Measurements from ENCODE around the gene FKBP11. TPM values are rescaled to one million over a fixed set of nuclear protein-coding genes. Genes with fewer than 3 reads are reported as not detected.
A peak's percentile ranks its signal among the peaks of the same experiment; 100 is the strongest.

FKBP11 gene
- total and polyA plus RNA-seq, 5 donors from 2014 or later, result 55.6 to 79.7 (median 74.3) TPM

GRCh38 chr12:48952691-48953090, 27.4 kb upstream of the FKBP11 start:
- no peaks in the 10 kb centered on the region for H3K27me3 ChIP-seq (ENCODE audit: control insufficient read depth, insufficient read depth, low read length)
- no peak overlapping the region for H3K27ac ChIP-seq (ENCODE audit: insufficient read depth, low read length, poor library complexity, severe bottlenecking)
- Mint-ChIP-seq H3K36me3 (peaks cover 11% of the 10 kb centered on the region), H3K4me1 (peaks cover 19 to 63% (median 36%) of the 10 kb centered on the region in 4 donors), H3K27me3 (no peaks in the 10 kb centered on the region), H3K9me3 (no peaks in the 10 kb centered on the region), H3K4me3 (no peak overlapping the region), H3K27ac (peak overlapping the region in 1 of 3 donors; percentile 48)
- DNase-seq, result no peak
- peaks cover 2% of the 10 kb centered on the region for H3K36me3 ChIP-seq (ENCODE audit: control insufficient read depth, insufficient read depth, low read length)
- H3K9me3 ChIP-seq (ENCODE audit: control insufficient read depth in 2 of 2, low read length in 2 of 2), result no peaks in the 10 kb centered on the region
- H3K4me1 ChIP-seq (ENCODE audit: control insufficient read depth, insufficient read depth, low read length, poor library complexity, severe bottlenecking), result peaks cover 22% of the 10 kb centered on the region
- no peak for ATAC-seq (ENCODE audit: low read depth in 2 of 2)
- H3K4me3 ChIP-seq (ENCODE audit: low read depth, low read length), result no peak overlapping the region

DNA sequence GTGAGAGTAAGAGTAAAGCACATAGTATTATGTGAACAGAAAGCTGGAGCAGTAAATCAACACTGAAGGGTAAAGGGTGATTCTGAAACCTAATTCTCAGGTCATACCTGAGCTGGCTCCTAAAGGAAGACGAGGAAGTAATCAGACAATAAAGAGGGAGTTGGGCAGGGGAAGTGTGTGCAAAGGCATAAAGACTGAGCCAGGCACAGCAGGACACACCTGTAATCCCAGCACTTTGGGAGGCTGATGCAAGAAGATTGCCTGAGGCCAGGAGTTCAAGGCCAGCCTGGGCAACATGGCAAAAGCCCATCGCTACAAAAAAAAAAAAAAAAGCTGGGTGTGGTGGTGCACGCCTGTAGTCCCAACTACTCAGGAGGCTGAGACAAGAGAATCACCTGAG, 22.4 kb upstream of the FKBP11 start:
- H3K4me1 Mint-ChIP-seq, result peaks cover 14 to 46% (median 24%) of the 10 kb centered on the region in 4 donors
- Histone ChIP-seq H3K27ac (ENCODE audit: insufficient read depth, low read length, poor library complexity, severe bottlenecking) (no peak overlapping the region), H3K36me3 (ENCODE audit: control insufficient read depth, insufficient read depth, low read length) (no peaks in the 10 kb centered on the region), H3K4me3 (ENCODE audit: low read depth, low read length) (no peak overlapping the region), H3K9me3 (ENCODE audit: control insufficient read depth in 2 of 2, low read length in 2 of 2) (no peaks in the 10 kb centered on the region), H3K27me3 (ENCODE audit: control insufficient read depth, insufficient read depth, low read length) (no peaks in the 10 kb centered on the region), H3K4me1 (ENCODE audit: control insufficient read depth, insufficient read depth, low read length, poor library complexity, severe bottlenecking) (no peaks in the 10 kb centered on the region)
- H3K9me3 Mint-ChIP-seq, result no peaks in the 10 kb centered on the region
- peaks cover 17% of the 10 kb centered on the region for H3K36me3 Mint-ChIP-seq
- ATAC-seq (ENCODE audit: low read depth in 2 of 2) (no peak), DNase-seq (no peak)
- no peaks in the 10 kb centered on the region for H3K27me3 Mint-ChIP-seq
- peak overlapping the region in 1 of 4 donors; percentile 55 for H3K4me3 Mint-ChIP-seq
- H3K27ac Mint-ChIP-seq, result no peak overlapping the region

DNA sequence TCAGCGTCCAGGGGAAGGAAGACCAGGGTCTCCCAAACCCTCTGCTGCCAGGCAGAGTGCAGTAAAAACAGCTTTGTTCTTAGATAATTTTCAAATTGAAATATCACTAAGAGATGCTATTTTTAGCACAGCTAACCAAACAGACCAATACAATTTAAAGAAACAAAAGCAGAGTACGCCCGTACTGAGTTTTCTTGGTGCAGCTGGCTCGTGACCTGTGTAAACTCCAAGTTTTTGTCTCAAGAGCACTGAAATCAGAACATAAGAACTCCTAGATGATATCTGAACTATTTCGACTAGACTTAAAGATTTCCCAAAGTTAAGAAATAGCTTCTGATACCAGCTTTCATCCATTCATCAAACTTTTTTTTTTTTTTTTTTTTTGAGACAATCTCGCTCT, 21.7 kb upstream of the FKBP11 start:
- H3K27me3 Mint-ChIP-seq, result no peaks in the 10 kb centered on the region
- Histone ChIP-seq H3K4me1 (ENCODE audit: control insufficient read depth, insufficient read depth, low read length, poor library complexity, severe bottlenecking) (no peaks in the 10 kb centered on the region), H3K4me3 (ENCODE audit: low read depth, low read length) (no peak overlapping the region), H3K27ac (ENCODE audit: insufficient read depth, low read length, poor library complexity, severe bottlenecking) (no peak overlapping the region), H3K36me3 (ENCODE audit: control insufficient read depth, insufficient read depth, low read length) (no peaks in the 10 kb centered on the region), H3K27me3 (ENCODE audit: control insufficient read depth, insufficient read depth, low read length) (no peaks in the 10 kb centered on the region), H3K9me3 (ENCODE audit: control insufficient read depth in 2 of 2, low read length in 2 of 2) (no peaks in the 10 kb centered on the region)
- peaks cover 22% of the 10 kb centered on the region for H3K36me3 Mint-ChIP-seq
- H3K4me1 Mint-ChIP-seq, result peaks cover 14 to 42% (median 26%) of the 10 kb centered on the region in 4 donors
- no peak overlapping the region for H3K4me3 Mint-ChIP-seq
- no peak for DNase-seq
- no peak for ATAC-seq (ENCODE audit: low read depth in 2 of 2)
- H3K9me3 Mint-ChIP-seq, result no peaks in the 10 kb centered on the region
- H3K27ac Mint-ChIP-seq, result peak overlapping the region in 1 of 3 donors; percentile 1

DNA sequence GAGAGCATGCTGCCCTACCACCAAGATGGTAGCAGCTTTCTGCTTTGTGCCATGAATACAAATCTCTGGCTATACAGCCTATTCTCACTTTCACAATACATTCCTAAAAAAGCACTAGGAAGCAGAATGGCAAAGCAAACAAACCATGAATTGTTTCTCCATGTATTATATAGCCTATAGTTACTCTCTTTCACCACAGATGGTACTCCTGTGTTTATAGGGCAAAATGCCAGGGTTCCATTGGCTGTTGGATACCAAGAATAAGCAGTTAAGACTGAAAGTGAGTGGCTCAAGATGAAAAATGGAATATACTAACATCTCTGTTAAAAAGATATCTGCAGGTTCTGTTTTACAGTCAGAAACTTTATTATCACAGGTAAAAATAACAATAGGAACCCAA, 20.9 kb upstream of the FKBP11 start:
- peak overlapping the region in 1 of 3 donors; percentile 1 for H3K27ac Mint-ChIP-seq
- no peaks in the 10 kb centered on the region for H3K9me3 Mint-ChIP-seq
- H3K27me3 Mint-ChIP-seq, result no peaks in the 10 kb centered on the region
- Histone ChIP-seq H3K27ac (ENCODE audit: insufficient read depth, low read length, poor library complexity, severe bottlenecking) (no peak overlapping the region), H3K4me1 (ENCODE audit: control insufficient read depth, insufficient read depth, low read length, poor library complexity, severe bottlenecking) (no peaks in the 10 kb centered on the region), H3K4me3 (ENCODE audit: low read depth, low read length) (no peak overlapping the region), H3K36me3 (ENCODE audit: control insufficient read depth, insufficient read depth, low read length) (peaks cover 3% of the 10 kb centered on the region), H3K27me3 (ENCODE audit: control insufficient read depth, insufficient read depth, low read length) (no peaks in the 10 kb centered on the region), H3K9me3 (ENCODE audit: control insufficient read depth in 2 of 2, low read length in 2 of 2) (no peaks in the 10 kb centered on the region)
- no peak overlapping the region for H3K4me3 Mint-ChIP-seq
- DNase-seq, result no peak
- H3K4me1 Mint-ChIP-seq, result peaks cover 14 to 41% (median 26%) of the 10 kb centered on the region in 4 donors
- peaks cover 22% of the 10 kb centered on the region for H3K36me3 Mint-ChIP-seq
- no peak for ATAC-seq (ENCODE audit: low read depth in 2 of 2)

DNA sequence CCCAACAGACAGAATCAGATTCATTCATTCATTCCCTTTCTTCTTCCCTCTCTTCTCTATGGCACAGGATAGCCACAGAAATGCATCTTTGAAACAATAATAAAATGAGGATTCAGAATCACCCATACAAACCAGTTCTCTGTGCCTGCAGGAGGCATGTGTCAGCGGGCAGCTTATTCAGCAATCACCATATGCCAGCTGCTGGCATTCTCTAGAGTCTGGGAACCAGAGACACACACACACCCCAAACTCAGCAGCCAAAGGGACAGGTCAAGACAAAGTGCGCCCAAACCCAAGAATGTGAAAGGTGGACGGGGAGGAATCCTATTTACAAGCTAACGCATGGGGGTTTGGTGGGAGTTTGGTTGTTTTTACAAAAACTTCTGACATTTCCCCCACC, 17.9 kb upstream of the FKBP11 start:
- Histone ChIP-seq H3K27me3 (ENCODE audit: control insufficient read depth, insufficient read depth, low read length) (no peaks in the 10 kb centered on the region), H3K9me3 (ENCODE audit: control insufficient read depth in 2 of 2, low read length in 2 of 2) (no peaks in the 10 kb centered on the region), H3K36me3 (ENCODE audit: control insufficient read depth, insufficient read depth, low read length) (peaks cover 29% of the 10 kb centered on the region), H3K27ac (ENCODE audit: insufficient read depth, low read length, poor library complexity, severe bottlenecking) (no peak overlapping the region), H3K4me1 (ENCODE audit: control insufficient read depth, insufficient read depth, low read length, poor library complexity, severe bottlenecking) (no peaks in the 10 kb centered on the region), H3K4me3 (ENCODE audit: low read depth, low read length) (no peak overlapping the region)
- Mint-ChIP-seq H3K27me3 (no peaks in the 10 kb centered on the region), H3K9me3 (no peaks in the 10 kb centered on the region), H3K36me3 (peaks cover 37% of the 10 kb centered on the region), H3K27ac (peak overlapping the region in 1 of 3 donors; percentile 37), H3K4me1 (peaks cover 14 to 30% (median 22%) of the 10 kb centered on the region in 4 donors), H3K4me3 (no peak overlapping the region)
- ATAC-seq (ENCODE audit: low read depth in 2 of 2), result no peak
- no peak for DNase-seq

DNA sequence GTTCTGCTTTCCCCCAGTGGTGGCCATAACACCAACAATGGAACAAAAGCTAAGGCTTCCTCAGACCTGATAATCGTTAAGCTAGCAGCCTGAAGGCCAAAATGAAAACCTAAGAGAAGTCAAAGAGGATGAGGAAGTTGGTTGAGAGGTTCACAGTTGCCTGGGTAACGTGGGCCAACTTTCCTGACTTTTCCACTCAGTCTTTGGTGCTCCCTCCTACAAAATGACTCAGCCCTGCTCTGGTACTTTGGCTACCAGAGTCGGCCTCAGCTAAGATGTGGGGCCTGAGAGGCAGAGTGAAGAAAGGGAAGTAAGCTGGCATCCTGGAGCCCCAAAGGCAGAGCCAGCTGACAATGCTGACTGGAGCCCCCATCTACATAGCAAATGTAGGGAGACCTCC, 14.9 kb upstream of the FKBP11 start:
- no peaks in the 10 kb centered on the region for H3K9me3 ChIP-seq (ENCODE audit: control insufficient read depth in 2 of 2, low read length in 2 of 2)
- no peaks in the 10 kb centered on the region for H3K4me1 ChIP-seq (ENCODE audit: control insufficient read depth, insufficient read depth, low read length, poor library complexity, severe bottlenecking)
- DNase-seq, result no peak
- H3K4me1 Mint-ChIP-seq, result peaks cover 0 to 22% (median 17%) of the 10 kb centered on the region in 4 donors
- H3K4me3 ChIP-seq (ENCODE audit: low read depth, low read length), result no peak overlapping the region
- no peak for ATAC-seq (ENCODE audit: low read depth in 2 of 2)
- H3K27ac Mint-ChIP-seq, result peak overlapping the region in 1 of 3 donors; percentile 14
- H3K4me3 Mint-ChIP-seq, result no peak overlapping the region
- H3K36me3 ChIP-seq (ENCODE audit: control insufficient read depth, insufficient read depth, low read length), result peaks cover 37% of the 10 kb centered on the region
- H3K9me3 Mint-ChIP-seq, result peaks cover 0 to 3% (median 0%) of the 10 kb centered on the region in 7 donors
- peaks cover 36% of the 10 kb centered on the region for H3K36me3 Mint-ChIP-seq
- no peaks in the 10 kb centered on the region for H3K27me3 Mint-ChIP-seq
- H3K27ac ChIP-seq (ENCODE audit: insufficient read depth, low read length, poor library complexity, severe bottlenecking), result no peak overlapping the region
- H3K27me3 ChIP-seq (ENCODE audit: control insufficient read depth, insufficient read depth, low read length), result no peaks in the 10 kb centered on the region

- H3K36me3 Mint-ChIP-seq, result peaks cover 36% of the 10 kb centered on the region
- DNase-seq (no peak), ATAC-seq (ENCODE audit: low read depth in 2 of 2) (no peak)
- Histone ChIP-seq H3K27ac (ENCODE audit: insufficient read depth, low read length, poor library complexity, severe bottlenecking) (no peak overlapping the region), H3K36me3 (ENCODE audit: control insufficient read depth, insufficient read depth, low read length) (peaks cover 37% of the 10 kb centered on the region), H3K27me3 (ENCODE audit: control insufficient read depth, insufficient read depth, low read length) (no peaks in the 10 kb centered on the region), H3K9me3 (ENCODE audit: control insufficient read depth in 2 of 2, low read length in 2 of 2) (no peaks in the 10 kb centered on the region), H3K4me1 (ENCODE audit: control insufficient read depth, insufficient read depth, low read length, poor library complexity, severe bottlenecking) (peaks cover 7% of the 10 kb centered on the region), H3K4me3 (ENCODE audit: low read depth, low read length) (no peak overlapping the region)
- no peak overlapping the region for H3K27ac Mint-ChIP-seq
- H3K4me1 Mint-ChIP-seq, result peaks cover 13 to 26% (median 19%) of the 10 kb centered on the region in 4 donors
- H3K9me3 Mint-ChIP-seq, result peaks cover 0 to 3% (median 0%) of the 10 kb centered on the region in 7 donors
- no peaks in the 10 kb centered on the region for H3K27me3 Mint-ChIP-seq
- H3K4me3 Mint-ChIP-seq, result no peak overlapping the region
Observed at GRCh38 chr12:48938805-48939204, 13.5 kb upstream of the FKBP11 start.

DNA sequence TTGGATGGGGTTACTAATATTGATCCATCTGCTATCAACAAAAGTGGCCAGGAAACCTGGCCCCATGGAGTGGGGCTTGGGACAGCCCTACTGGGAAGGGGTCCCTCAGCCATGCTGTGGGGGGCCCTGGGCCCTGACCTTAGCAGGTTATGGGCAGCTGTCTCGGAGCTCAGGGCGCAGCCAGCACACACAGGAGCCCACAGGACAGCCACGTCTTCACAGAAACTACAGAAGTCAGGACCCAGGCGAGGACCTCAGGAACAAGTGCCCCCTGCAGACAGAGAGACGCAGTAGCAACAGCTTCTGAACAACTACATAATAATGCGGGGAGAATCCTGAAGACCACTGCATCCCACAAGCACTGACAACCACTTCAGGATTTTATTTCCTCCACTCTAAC, 11.9 kb upstream of the FKBP11 start:
- H3K4me1 ChIP-seq (ENCODE audit: control insufficient read depth, insufficient read depth, low read length, poor library complexity, severe bottlenecking), result peaks cover 10% of the 10 kb centered on the region
- Mint-ChIP-seq H3K9me3 (peaks cover 0 to 3% (median 0%) of the 10 kb centered on the region in 7 donors), H3K27ac (peak overlapping the region in 1 of 3 donors; percentile 71), H3K27me3 (no peaks in the 10 kb centered on the region), H3K4me1 (peaks cover 11 to 24% (median 13%) of the 10 kb centered on the region in 4 donors), H3K36me3 (peaks cover 41% of the 10 kb centered on the region), H3K4me3 (no peak overlapping the region)
- DNase-seq (no peak), ATAC-seq (ENCODE audit: low read depth in 2 of 2) (no peak)
- no peak overlapping the region for H3K27ac ChIP-seq (ENCODE audit: insufficient read depth, low read length, poor library complexity, severe bottlenecking)
- peaks cover 41% of the 10 kb centered on the region for H3K36me3 ChIP-seq (ENCODE audit: control insufficient read depth, insufficient read depth, low read length)
- H3K9me3 ChIP-seq (ENCODE audit: control insufficient read depth in 2 of 2, low read length in 2 of 2), result no peaks in the 10 kb centered on the region
- H3K4me3 ChIP-seq (ENCODE audit: low read depth, low read length), result no peak overlapping the region
- no peaks in the 10 kb centered on the region for H3K27me3 ChIP-seq (ENCODE audit: control insufficient read depth, insufficient read depth, low read length)
